ENCODE results near the gene MYF6.

DNA sequence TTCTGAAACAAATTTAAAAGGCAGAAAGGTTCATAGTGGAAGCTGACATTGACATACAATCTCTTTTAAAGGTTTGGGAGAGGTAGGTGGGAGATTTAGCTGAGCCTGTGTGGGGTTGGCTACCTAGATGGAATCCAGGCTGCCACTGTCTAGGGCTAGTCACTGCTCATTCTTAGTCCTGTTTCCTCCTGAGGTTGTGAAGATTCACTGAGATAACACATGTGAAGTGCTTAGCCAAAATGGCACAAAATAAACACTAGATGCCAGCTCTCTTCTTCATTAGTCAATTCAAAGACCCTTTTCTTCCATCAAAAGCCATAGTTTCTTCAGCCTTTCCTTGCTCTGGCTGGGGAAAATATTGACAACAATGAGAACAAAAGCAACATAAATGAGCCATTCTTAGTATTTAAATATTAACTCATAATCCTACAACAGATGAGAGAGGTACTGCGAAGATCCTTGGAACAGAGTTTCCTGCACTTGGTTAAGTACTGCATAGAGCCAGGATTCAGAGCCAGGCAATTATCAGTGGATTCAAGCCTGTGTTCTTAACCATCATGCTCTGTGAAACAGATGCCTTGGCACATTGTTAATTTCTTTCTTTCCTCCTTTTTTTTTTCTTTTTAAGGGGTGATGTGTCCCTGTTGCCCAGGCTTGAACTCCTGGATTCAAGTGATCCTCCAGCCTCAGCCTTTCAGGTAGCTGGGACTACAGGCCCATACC lies 3.5 kb downstream of the MYF6 start:
- TF ChIP-seq POLR2A (IDR thresholded peaks at IDR 0.05) (no peak), POLR2AphosphoS5 (IDR thresholded peaks at IDR 0.05) (no peak)
- TF ChIP-seq, protein P1, sequence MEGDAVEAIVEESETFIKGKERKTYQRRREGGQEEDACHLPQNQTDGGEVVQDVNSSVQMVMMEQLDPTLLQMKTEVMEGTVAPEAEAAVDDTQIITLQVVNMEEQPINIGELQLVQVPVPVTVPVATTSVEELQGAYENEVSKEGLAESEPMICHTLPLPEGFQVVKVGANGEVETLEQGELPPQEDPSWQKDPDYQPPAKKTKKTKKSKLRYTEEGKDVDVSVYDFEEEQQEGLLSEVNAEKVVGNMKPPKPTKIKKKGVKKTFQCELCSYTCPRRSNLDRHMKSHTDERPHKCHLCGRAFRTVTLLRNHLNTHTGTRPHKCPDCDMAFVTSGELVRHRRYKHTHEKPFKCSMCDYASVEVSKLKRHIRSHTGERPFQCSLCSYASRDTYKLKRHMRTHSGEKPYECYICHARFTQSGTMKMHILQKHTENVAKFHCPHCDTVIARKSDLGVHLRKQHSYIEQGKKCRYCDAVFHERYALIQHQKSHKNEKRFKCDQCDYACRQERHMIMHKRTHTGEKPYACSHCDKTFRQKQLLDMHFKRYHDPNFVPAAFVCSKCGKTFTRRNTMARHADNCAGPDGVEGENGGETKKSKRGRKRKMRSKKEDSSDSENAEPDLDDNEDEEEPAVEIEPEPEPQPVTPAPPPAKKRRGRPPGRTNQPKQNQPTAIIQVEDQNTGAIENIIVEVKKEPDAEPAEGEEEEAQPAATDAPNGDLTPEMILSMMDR (IDR thresholded peaks at IDR 0.05): no peak

Data from sigmoid colon (tissue), 4 donors.